Activated naive CD4-positive, alpha-beta T cell treated with anti-CD3 and anti-CD28 coated beads, Interleukin-2, amount 50 U/mL, for 72 hours (primary cell): ENCODE measurements around the gene SLC25A22. TPM values are rescaled to one million over a fixed set of nuclear protein-coding genes. Genes with fewer than 3 reads are reported as not detected.

Source experiments
- ATAC-seq, 2 donors: fragments of 150-1000 bp; cut with Tn5 transposase; 2 replicates each; pipeline ENCODE4 v1.10.0; 2021; ENCODE audit warnings: mild to moderate bottlenecking in 2 of 2, moderate library complexity in 2 of 2
- DNase-seq, 2 donors: peaks; one replicate each; pipeline ENCODE4 v3.0.0; 2021 to 2022; ENCODE audit warnings: low spot score in 2 of 2
- H3K27ac Mint-ChIP-seq, 2 donors: one replicate each; pipeline ENCODE4 v1.8.0; 2022; ENCODE audit warnings: mild to moderate bottlenecking in 2 of 2, mixed read lengths in 2 of 2
- H3K36me3 Mint-ChIP-seq, 2 donors: one replicate each; pipeline ENCODE4 v1.8.0; 2022; ENCODE audit warnings: mixed read lengths in 2 of 2
- H3K9me3 Mint-ChIP-seq, 2 donors: one replicate each; pipeline ENCODE4 v1.8.0; 2022; ENCODE audit warnings: mixed read lengths in 2 of 2
- total RNA-seq, 2 donors: library from RNA; stranded (reverse); gene quantifications; one replicate each; pipeline ENCODE4 v1.2.3, GENCODE V29; 2022

The SLC25A22 gene
- total RNA-seq, 2 donors from 2014 or later, result 22.6 to 34.6 TPM

GRCh38 chr11:815675-816432 is 17.8 kb upstream of the SLC25A22 start:
- H3K9me3 Mint-ChIP-seq, result no peaks in the 10 kb centered on the region
- no peak for ATAC-seq
- no peak for DNase-seq
- peaks cover 17 to 22% of the 10 kb centered on the region in 2 donors for H3K36me3 Mint-ChIP-seq
- peak overlapping the region in 1 of 2 donors; percentile 82 for H3K27ac Mint-ChIP-seq

GRCh38 chr11:813456-814096 is 15.5 kb upstream of the SLC25A22 start:
- Mint-ChIP-seq H3K36me3 (peaks cover 31 to 35% of the 10 kb centered on the region in 2 donors), H3K27ac (peak overlapping the region; percentile 70 to 74), H3K9me3 (no peaks in the 10 kb centered on the region)
- ATAC-seq (no peak), DNase-seq (no peak)

- Mint-ChIP-seq H3K9me3 (no peaks in the 10 kb centered on the region), H3K36me3 (peaks cover 31 to 35% of the 10 kb centered on the region in 2 donors), H3K27ac (no peak overlapping the region)
- ATAC-seq, result no peak
- no peak for DNase-seq
Observed at GRCh38 chr11:813072-813455, 15.0 kb upstream of the SLC25A22 start.

- no peak for ATAC-seq
- DNase-seq, result no peak
- Mint-ChIP-seq H3K9me3 (no peaks in the 10 kb centered on the region), H3K27ac (peak overlapping the region; percentile 97 to 99), H3K36me3 (peaks cover 31 to 35% of the 10 kb centered on the region in 2 donors)
Observed at GRCh38 chr11:812390-812789, 14.3 kb upstream of the SLC25A22 start.

- Mint-ChIP-seq H3K9me3 (no peaks in the 10 kb centered on the region), H3K27ac (peak overlapping the region; percentile 97 to 99), H3K36me3 (peaks cover 31 to 35% of the 10 kb centered on the region in 2 donors)
- ATAC-seq (no peak), DNase-seq (no peak)
Observed at GRCh38 chr11:811446-812245, 13.6 kb upstream of the SLC25A22 start.

- ATAC-seq (no peak), DNase-seq (no peak)
- Mint-ChIP-seq H3K36me3 (peaks cover 31 to 35% of the 10 kb centered on the region in 2 donors), H3K27ac (peak overlapping the region; percentile 97 to 99), H3K9me3 (no peaks in the 10 kb centered on the region)
Observed at GRCh38 chr11:810040-810567, 12.0 kb upstream of the SLC25A22 start.

GRCh38 chr11:809287-810039 is 11.4 kb upstream of the SLC25A22 start, which contains the start of gene RPLP2:
RPLP2 (plus strand) TSS chr11:809967; CDS start chr11:810235, 268 bp downstream.
- peak; percentile 84 to 86 for ATAC-seq
- Mint-ChIP-seq H3K36me3 (peaks cover 31 to 35% of the 10 kb centered on the region in 2 donors), H3K9me3 (no peaks in the 10 kb centered on the region), H3K27ac (peak within 1 kb of the TSS; percentile 98 to 99)
- peak; percentile 95 to 98 for DNase-seq

- peaks cover 31 to 35% of the 10 kb centered on the region in 2 donors for H3K36me3 Mint-ChIP-seq
- peak overlapping the region; percentile 98 to 99 for H3K27ac Mint-ChIP-seq
- DNase-seq, result no peak
- ATAC-seq, result no peak
- no peaks in the 10 kb centered on the region for H3K9me3 Mint-ChIP-seq
Observed at GRCh38 chr11:808427-809286, 10.6 kb upstream of the SLC25A22 start.

- DNase-seq (no peak), ATAC-seq (no peak)
- Mint-ChIP-seq H3K36me3 (peaks cover 5 to 6% of the 10 kb centered on the region in 2 donors), H3K9me3 (no peaks in the 10 kb centered on the region), H3K27ac (peak overlapping the region; percentile 55 to 76)
Observed at GRCh38 chr11:804599-804964, 6.5 kb upstream of the SLC25A22 start.

GRCh38 chr11:803770-804598 is 5.9 kb upstream of the SLC25A22 start:
- DNase-seq, result no peak
- Mint-ChIP-seq H3K36me3 (peaks cover 2 to 3% of the 10 kb centered on the region in 2 donors), H3K9me3 (no peaks in the 10 kb centered on the region), H3K27ac (peak overlapping the region; percentile 55 to 76)
- no peak for ATAC-seq

- Mint-ChIP-seq H3K36me3 (no peaks in the 10 kb centered on the region), H3K27ac (no peak overlapping the region), H3K9me3 (no peaks in the 10 kb centered on the region)
- DNase-seq, result no peak
- ATAC-seq, result no peak
Observed at GRCh38 chr11:803467-803742, 5.3 kb upstream of the SLC25A22 start.

- DNase-seq (no peak), ATAC-seq (no peak)
- Mint-ChIP-seq H3K27ac (no peak overlapping the region), H3K36me3 (no peaks in the 10 kb centered on the region), H3K9me3 (no peaks in the 10 kb centered on the region)
Observed at GRCh38 chr11:802693-803466, 4.8 kb upstream of the SLC25A22 start.

- H3K36me3 Mint-ChIP-seq, result no peaks in the 10 kb centered on the region
- no peak overlapping the region for H3K27ac Mint-ChIP-seq
- DNase-seq (no peak), ATAC-seq (no peak)
- H3K9me3 Mint-ChIP-seq, result no peaks in the 10 kb centered on the region
Observed at GRCh38 chr11:802018-802617, 4.0 kb upstream of the SLC25A22 start.
